ENCODE data around the gene NF1.

DNA sequence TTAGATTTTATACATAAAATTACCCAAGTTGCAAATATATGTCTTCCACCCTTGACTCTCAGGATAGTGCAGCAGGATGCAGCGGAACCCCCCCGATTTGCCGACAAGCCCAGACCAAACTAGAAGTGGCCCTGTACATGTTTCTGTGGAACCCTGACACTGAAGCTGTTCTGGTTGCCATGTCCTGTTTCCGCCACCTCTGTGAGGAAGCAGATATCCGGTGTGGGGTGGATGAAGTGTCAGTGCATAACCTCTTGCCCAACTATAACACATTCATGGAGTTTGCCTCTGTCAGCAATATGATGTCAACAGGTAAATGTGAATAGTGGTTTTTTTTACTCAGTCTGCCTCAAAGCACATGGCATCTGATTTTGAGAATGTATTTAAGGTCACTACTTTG is 131.6 kb downstream of the NF1 start:
- TF ChIP-seq, protein P1, sequence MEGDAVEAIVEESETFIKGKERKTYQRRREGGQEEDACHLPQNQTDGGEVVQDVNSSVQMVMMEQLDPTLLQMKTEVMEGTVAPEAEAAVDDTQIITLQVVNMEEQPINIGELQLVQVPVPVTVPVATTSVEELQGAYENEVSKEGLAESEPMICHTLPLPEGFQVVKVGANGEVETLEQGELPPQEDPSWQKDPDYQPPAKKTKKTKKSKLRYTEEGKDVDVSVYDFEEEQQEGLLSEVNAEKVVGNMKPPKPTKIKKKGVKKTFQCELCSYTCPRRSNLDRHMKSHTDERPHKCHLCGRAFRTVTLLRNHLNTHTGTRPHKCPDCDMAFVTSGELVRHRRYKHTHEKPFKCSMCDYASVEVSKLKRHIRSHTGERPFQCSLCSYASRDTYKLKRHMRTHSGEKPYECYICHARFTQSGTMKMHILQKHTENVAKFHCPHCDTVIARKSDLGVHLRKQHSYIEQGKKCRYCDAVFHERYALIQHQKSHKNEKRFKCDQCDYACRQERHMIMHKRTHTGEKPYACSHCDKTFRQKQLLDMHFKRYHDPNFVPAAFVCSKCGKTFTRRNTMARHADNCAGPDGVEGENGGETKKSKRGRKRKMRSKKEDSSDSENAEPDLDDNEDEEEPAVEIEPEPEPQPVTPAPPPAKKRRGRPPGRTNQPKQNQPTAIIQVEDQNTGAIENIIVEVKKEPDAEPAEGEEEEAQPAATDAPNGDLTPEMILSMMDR (IDR thresholded peaks at IDR 0.05), result no peak
- no peak for TF ChIP-seq POLR2A (IDR thresholded peaks at IDR 0.05)

All from testis (tissue), 2 donors.